Thymus (tissue), 11 donors: ENCODE measurements around the gene DVL1. TPM values are rescaled to one million over a fixed set of nuclear protein-coding genes. Genes with fewer than 3 reads are reported as not detected.

Source experiments
- DNase-seq, 9 donors: peaks; one replicate each; pipeline ENCODE4 v3.0.0-alpha.2; 2013; ENCODE audit warnings: low spot score in 9 of 9, low read depth in 6 of 9, missing footprints in 1 of 9
- H3K27ac ChIP-seq, 2 donors: one replicate each; pipeline ENCODE4 v1.5.1; 2013; ENCODE audit warnings: control low read depth in 1 of 2, low read depth in 1 of 2, low read length in 1 of 2, mild to moderate bottlenecking in 1 of 2, moderate library complexity in 1 of 2
- H3K27me3 ChIP-seq, 2 donors: one replicate each; pipeline ENCODE4 v1.5.1; 2013; ENCODE audit warnings: low read length in 1 of 2; ENCODE audit not compliant: control insufficient read depth in 2 of 2, insufficient read depth in 1 of 2
- H3K36me3 ChIP-seq, 2 donors: one replicate each; pipeline ENCODE4 v1.5.1; 2013; ENCODE audit warnings: low read length in 1 of 2, mild to moderate bottlenecking in 1 of 2, moderate library complexity in 1 of 2; ENCODE audit not compliant: control insufficient read depth in 2 of 2, insufficient read depth in 2 of 2
- H3K4me1 ChIP-seq, 2 donors: one replicate each; pipeline ENCODE4 v1.5.1; 2013; ENCODE audit warnings: low read length in 2 of 2; ENCODE audit not compliant: control insufficient read depth in 2 of 2, insufficient read depth in 2 of 2
- H3K4me3 ChIP-seq, 2 donors: one replicate each; pipeline ENCODE4 v1.5.1; 2013; ENCODE audit warnings: low read length in 2 of 2, control low read depth in 1 of 2, mild to moderate bottlenecking in 1 of 2
- H3K9me3 ChIP-seq, 2 donors: one replicate each; pipeline ENCODE4 v1.5.1; 2013; ENCODE audit warnings: low read length in 1 of 2, mild to moderate bottlenecking in 1 of 2; ENCODE audit not compliant: control insufficient read depth in 2 of 2, insufficient read depth in 1 of 2
- WGBS: extraction: QIAGEN DNeasy Blood & Tissue Kit; methylation state at CpG from one replicate; pipeline ENCODE4 v1.1.7; 2013; 5-methylcytosine and 5-hydroxymethylcytosine counted together
- polyA plus RNA-seq: library from polyadenylated mRNA; stranded (reverse); fragments of 200-250 nt; gene quantifications from one replicate; pipeline ENCODE4 v1.2.3, GENCODE V29; 2013
- total RNA-seq: library from RNA; stranded (reverse); fragments of 120-200 nt; gene quantifications from one replicate; pipeline ENCODE4 v1.2.4, GENCODE V29; 2013
- donor health status: healthy.

DVL1 gene
- total and polyA plus RNA-seq, 2 donors = 19.6 to 40.9 TPM

GRCh38 chr1:1308756-1309250 is 40.4 kb downstream of the DVL1 start:
- DNase-seq = no peak
- Histone ChIP-seq H3K4me3 (peak overlapping the region; percentile 50 to 82), H3K36me3 (peaks cover 34 to 37% of the 10 kb centered on the region in 2 donors), H3K9me3 (peaks cover 0 to 3% of the 10 kb centered on the region in 2 donors), H3K4me1 (peaks cover 27 to 36% of the 10 kb centered on the region in 2 donors), H3K27me3 (peaks cover 0 to 4% of the 10 kb centered on the region in 2 donors), H3K27ac (peak overlapping the region in 1 of 2 donors; percentile 88)
- 1% methylated on average over 66 of the region's 66 CpGs for WGBS

GRCh38 chr1:1307923-1308755 is 41.1 kb downstream of the DVL1 start, which contains the start of the genes ACAP3 and PUSL1:
ACAP3 (minus strand) TSS chr1:1307930; CDS start chr1:1307815, 115 bp downstream.
PUSL1 (plus strand) TSS chr1:1308597; CDS start chr1:1308644, 47 bp downstream.
- peak within 1 kb of the TSS; percentile 72 to 82 for H3K4me3 ChIP-seq
- peaks cover 27 to 30% of the 10 kb centered on the region in 2 donors for H3K36me3 ChIP-seq
- H3K27ac ChIP-seq = peak within 1 kb of the TSS; percentile 97
- peak; percentile 62 to 95 (median 86) for DNase-seq
- under 1% methylated on average over 130 of the region's 131 CpGs for WGBS
- H3K9me3 ChIP-seq = peaks cover 0 to 3% of the 10 kb centered on the region in 2 donors
- peaks cover 0 to 4% of the 10 kb centered on the region in 2 donors for H3K27me3 ChIP-seq
- H3K4me1 ChIP-seq = peaks cover 27 to 36% of the 10 kb centered on the region in 2 donors

GRCh38 chr1:1307261-1307922 is 41.8 kb downstream of the DVL1 start:
- Histone ChIP-seq H3K9me3 (peaks cover 0 to 3% of the 10 kb centered on the region in 2 donors), H3K4me1 (peaks cover 27 to 36% of the 10 kb centered on the region in 2 donors), H3K4me3 (peak overlapping the region; percentile 63 to 82), H3K27me3 (peaks cover 0 to 4% of the 10 kb centered on the region in 2 donors), H3K36me3 (peaks cover 20 to 23% of the 10 kb centered on the region in 2 donors), H3K27ac (peak overlapping the region in 1 of 2 donors; percentile 97)
- WGBS = 2% methylated on average over 83 of the region's 83 CpGs
- peak in 2 of 9 donors; percentile 15 to 30 for DNase-seq

GRCh38 chr1:1306661-1307260 is 42.5 kb downstream of the DVL1 start:
- WGBS = 67% methylated on average over 27 of the region's 27 CpGs

GRCh38 chr1:1306070-1306660 is 43.1 kb downstream of the DVL1 start:
- DNase-seq = peak in 1 of 9 donors; percentile 43
- Histone ChIP-seq H3K36me3 (peaks cover 7 to 11% of the 10 kb centered on the region in 2 donors), H3K4me1 (peaks cover 27 to 36% of the 10 kb centered on the region in 2 donors)

More at GRCh38 chr1:1306661-1307260, 42.5 kb downstream of the DVL1 start:
- Histone ChIP-seq H3K27ac (peak overlapping the region in 1 of 2 donors; percentile 7), H3K27me3 (peaks cover 0 to 4% of the 10 kb centered on the region in 2 donors), H3K4me1 (peaks cover 27 to 36% of the 10 kb centered on the region in 2 donors), H3K9me3 (peaks cover 0 to 3% of the 10 kb centered on the region in 2 donors), H3K36me3 (peaks cover 13 to 17% of the 10 kb centered on the region in 2 donors), H3K4me3 (peak overlapping the region; percentile 63 to 82)
- DNase-seq = peak in 1 of 9 donors; percentile 24

GRCh38 chr1:1305300-1306069 is 43.7 kb downstream of the DVL1 start:
- peaks cover 27 to 36% of the 10 kb centered on the region in 2 donors for H3K4me1 ChIP-seq
- peak in 8 of 9 donors; percentile 49 to 87 (median 70) for DNase-seq
- peak overlapping the region; percentile 91 to 94 for H3K27ac ChIP-seq
- WGBS = 10% methylated on average over 25 of the region's 25 CpGs
- peak overlapping the region; percentile 44 to 63 for H3K4me3 ChIP-seq
- H3K27me3 ChIP-seq = peaks cover 0 to 4% of the 10 kb centered on the region in 2 donors
- H3K9me3 ChIP-seq = peaks cover 0 to 4% of the 10 kb centered on the region in 2 donors
- H3K36me3 ChIP-seq = peaks cover 3 to 4% of the 10 kb centered on the region in 2 donors

More at GRCh38 chr1:1306070-1306660, 43.1 kb downstream of the DVL1 start:
- 46% methylated on average over 11 of the region's 11 CpGs for whole genome bisulfite sequencing
- Histone ChIP-seq H3K4me3 (peak overlapping the region; percentile 44 to 63), H3K27ac (peak overlapping the region; percentile 9 to 94), H3K27me3 (peaks cover 0 to 4% of the 10 kb centered on the region in 2 donors), H3K9me3 (peaks cover 0 to 3% of the 10 kb centered on the region in 2 donors)

- Histone ChIP-seq H3K9me3 (peaks cover 0 to 10% of the 10 kb centered on the region in 2 donors), H3K36me3 (no peaks in the 10 kb centered on the region), H3K4me1 (peaks cover 26 to 36% of the 10 kb centered on the region in 2 donors), H3K27ac (peak overlapping the region; percentile 91 to 94), H3K27me3 (peaks cover 0 to 4% of the 10 kb centered on the region in 2 donors), H3K4me3 (peak overlapping the region in 1 of 2 donors; percentile 11)
- WGBS = 65% methylated on average over 29 of the region's 29 CpGs
- DNase-seq = peak in 1 of 9 donors; percentile 24
Observed at GRCh38 chr1:1304331-1305299, 44.6 kb downstream of the DVL1 start.
